SK-N-SH treated with all-trans-retinoic acid at 6 μM for 48 hours (cell line): ENCODE data around the gene GRIA3.

ENCODE experiments used
- ATAC-seq: fragments of 200-7000 bp; cut with Tn5 transposase; 3 replicates; pipeline ENCODE4 v1.9.1; 2020; ENCODE audit warnings: mild to moderate bottlenecking, moderate library complexity
- ARNTL ChIP-seq: fragments of 450-650 bp; formaldehyde crosslinking; IDR thresholded peaks from 2 replicates; pipeline ENCODE4 v1.5.0; 2020; ENCODE audit warnings: low read depth, mild to moderate bottlenecking, moderate library complexity, borderline replicate concordance
- BACH2 ChIP-seq: fragments of 250-450 bp; sonication (Bioruptor Pico); IDR thresholded peaks from 2 replicates; pipeline ENCODE4 v1.9.0; 2021; ENCODE audit warnings: mild to moderate bottlenecking, borderline replicate concordance
- CSDC2 ChIP-seq: fragments of 250-450 bp; sonication (Bioruptor Pico); IDR thresholded peaks from 2 replicates; pipeline ENCODE4 v1.5.0; 2020; ENCODE audit warnings: mild to moderate bottlenecking, moderate library complexity
- ESRRG ChIP-seq: fragments of 250-450 bp; sonication (Bioruptor Pico); IDR thresholded peaks from 2 replicates; pipeline ENCODE4 v1.6.1; 2021; ENCODE audit warnings: mild to moderate bottlenecking
- GLIS3 ChIP-seq: fragments of 250-450 bp; sonication (Bioruptor Pico); IDR thresholded peaks from 2 replicates; pipeline ENCODE4 v1.5.0; 2020; ENCODE audit warnings: mild to moderate bottlenecking, moderate library complexity
- ISL1 ChIP-seq: fragments of 250-450 bp; sonication (Bioruptor Pico); IDR thresholded peaks from 2 replicates; pipeline ENCODE4 v2.1.2; 2022; ENCODE audit warnings: mild to moderate bottlenecking, moderate library complexity
- OSR1 ChIP-seq: fragments of 250-450 bp; sonication (Bioruptor Pico); IDR thresholded peaks from 2 replicates; pipeline ENCODE4 v1.8.0; 2022; ENCODE audit warnings: moderate library complexity, mild to moderate bottlenecking, inconsistent platforms
- PPARA ChIP-seq: fragments of 250-450 bp; sonication (Bioruptor Pico); IDR thresholded peaks from 2 replicates; pipeline ENCODE4 v1.5.0; 2020; ENCODE audit warnings: mild to moderate bottlenecking, borderline replicate concordance
- RARB ChIP-seq: fragments of 250-450 bp; sonication (Bioruptor Pico); IDR thresholded peaks from 2 replicates; pipeline ENCODE4 v1.8.0; 2021; ENCODE audit warnings: mild to moderate bottlenecking, moderate library complexity
- SNAI2 ChIP-seq: fragments of 250-450 bp; sonication (Bioruptor Pico); IDR thresholded peaks from 2 replicates; pipeline ENCODE4 v1.5.0; 2020; ENCODE audit warnings: mild to moderate bottlenecking, moderate library complexity
- TOX ChIP-seq: fragments of 250-450 bp; sonication (Bioruptor Pico); IDR thresholded peaks from 2 replicates; pipeline ENCODE4 v1.8.0; 2021; ENCODE audit warnings: mild to moderate bottlenecking, moderate library complexity, borderline replicate concordance
- ZC3H10 ChIP-seq: fragments of 250-450 bp; sonication (Bioruptor Pico); IDR thresholded peaks from 2 replicates; pipeline ENCODE4 v1.5.1; 2021; ENCODE audit warnings: mild to moderate bottlenecking, moderate library complexity
- ZFP3 ChIP-seq: fragments of 250-450 bp; sonication (Bioruptor Pico); IDR thresholded peaks from 2 replicates; pipeline ENCODE4 v1.5.0; 2020; ENCODE audit warnings: mild to moderate bottlenecking, moderate library complexity
- ZFP30 ChIP-seq: fragments of 450-650 bp; formaldehyde crosslinking; IDR thresholded peaks from 2 replicates; pipeline ENCODE4 v1.5.0; 2022; ENCODE audit warnings: mild to moderate bottlenecking, moderate library complexity
- ZNF70 ChIP-seq: fragments of 450-650 bp; formaldehyde crosslinking; IDR thresholded peaks from 2 replicates; pipeline ENCODE4 v1.5.0; 2020; ENCODE audit warnings: mild to moderate bottlenecking, moderate library complexity
- ZNF8 ChIP-seq: fragments of 450-650 bp; formaldehyde crosslinking; IDR thresholded peaks from 2 replicates; pipeline ENCODE4 v1.5.0; 2020; ENCODE audit warnings: mild to moderate bottlenecking, moderate library complexity
- TF ChIP-seq, protein P1 (sequence below): fragments of 250-450 bp; sonication (Bioruptor Pico); IDR thresholded peaks from 2 replicates; pipeline ENCODE4 v1.8.0; 2020; ENCODE audit warnings: mild to moderate bottlenecking, moderate library complexity, borderline replicate concordance
- TF ChIP-seq, protein P2 (sequence below): fragments of 250-450 bp; sonication (Bioruptor Pico); IDR thresholded peaks from 2 replicates; pipeline ENCODE4 v1.5.1; 2020; ENCODE audit warnings: low read depth, mild to moderate bottlenecking, moderate library complexity
- TF ChIP-seq, protein P3 (sequence below): fragments of 250-450 bp; sonication (Bioruptor Pico); IDR thresholded peaks from 2 replicates; pipeline ENCODE4 v1.5.0; 2020; ENCODE audit warnings: mild to moderate bottlenecking, moderate library complexity
- TF ChIP-seq, protein P4 (sequence below): fragments of 250-450 bp; sonication (Bioruptor Pico); IDR thresholded peaks from 2 replicates; pipeline ENCODE4 v1.8.0; 2021; ENCODE audit warnings: low read depth, mild to moderate bottlenecking, moderate library complexity, borderline replicate concordance
- TF ChIP-seq, protein P5 (sequence below): fragments of 250-450 bp; sonication (Bioruptor Pico); IDR thresholded peaks from 2 replicates; pipeline ENCODE4 v1.5.1; 2021; ENCODE audit warnings: mild to moderate bottlenecking, moderate library complexity

GRIA3 gene

DNA sequence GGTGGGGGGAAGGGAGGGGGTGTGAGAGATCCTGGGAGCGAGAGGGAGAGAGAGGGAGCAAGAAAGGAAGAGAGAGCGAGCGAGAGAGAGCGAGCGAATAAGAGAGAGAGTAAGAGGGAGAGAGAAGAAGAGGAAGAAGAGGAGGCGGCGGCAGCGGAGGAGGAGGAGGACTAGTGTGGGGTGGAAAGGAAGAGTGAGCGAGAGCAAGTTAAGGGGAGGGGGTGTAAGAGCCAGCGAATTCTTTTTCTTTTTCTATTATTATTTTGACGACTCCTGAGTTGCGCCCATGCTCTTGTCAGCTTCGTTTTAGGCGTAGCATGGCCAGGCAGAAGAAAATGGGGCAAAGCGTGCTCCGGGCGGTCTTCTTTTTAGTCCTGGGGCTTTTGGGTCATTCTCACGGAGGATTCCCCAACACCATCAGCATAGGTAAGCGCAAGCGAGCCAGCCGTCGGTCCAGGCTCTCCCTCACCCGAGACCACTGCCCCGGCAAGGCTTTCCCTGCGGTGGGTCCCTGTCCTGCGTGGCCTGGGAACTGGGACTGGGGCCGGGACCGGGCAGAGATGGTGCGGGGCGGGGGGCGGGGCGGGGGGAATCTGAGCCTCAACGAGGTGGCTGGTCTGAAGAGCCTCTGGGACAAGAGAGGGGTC lies at the start of gene GRIA3:
GRIA3 (plus strand) TSS at position 60 of the 647 bp plus-strand sequence; CDS start at position 318, 258 bp downstream.
- TF ChIP-seq, protein P1, sequence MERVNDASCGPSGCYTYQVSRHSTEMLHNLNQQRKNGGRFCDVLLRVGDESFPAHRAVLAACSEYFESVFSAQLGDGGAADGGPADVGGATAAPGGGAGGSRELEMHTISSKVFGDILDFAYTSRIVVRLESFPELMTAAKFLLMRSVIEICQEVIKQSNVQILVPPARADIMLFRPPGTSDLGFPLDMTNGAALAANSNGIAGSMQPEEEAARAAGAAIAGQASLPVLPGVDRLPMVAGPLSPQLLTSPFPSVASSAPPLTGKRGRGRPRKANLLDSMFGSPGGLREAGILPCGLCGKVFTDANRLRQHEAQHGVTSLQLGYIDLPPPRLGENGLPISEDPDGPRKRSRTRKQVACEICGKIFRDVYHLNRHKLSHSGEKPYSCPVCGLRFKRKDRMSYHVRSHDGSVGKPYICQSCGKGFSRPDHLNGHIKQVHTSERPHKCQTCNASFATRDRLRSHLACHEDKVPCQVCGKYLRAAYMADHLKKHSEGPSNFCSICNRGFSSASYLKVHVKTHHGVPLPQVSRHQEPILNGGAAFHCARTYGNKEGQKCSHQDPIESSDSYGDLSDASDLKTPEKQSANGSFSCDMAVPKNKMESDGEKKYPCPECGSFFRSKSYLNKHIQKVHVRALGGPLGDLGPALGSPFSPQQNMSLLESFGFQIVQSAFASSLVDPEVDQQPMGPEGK (CRISPR knock-in tag) = no peak
- no peak for TF ChIP-seq CSDC2 (CRISPR knock-in tag)
- TF ChIP-seq PPARA (CRISPR knock-in tag) = no peak
- no peak for TF ChIP-seq BACH2 (CRISPR knock-in tag)
- no peak for TF ChIP-seq SNAI2 (CRISPR knock-in tag)
- peak; percentile 19; the same call in 1 of the 3 replicates for ATAC-seq

DNA sequence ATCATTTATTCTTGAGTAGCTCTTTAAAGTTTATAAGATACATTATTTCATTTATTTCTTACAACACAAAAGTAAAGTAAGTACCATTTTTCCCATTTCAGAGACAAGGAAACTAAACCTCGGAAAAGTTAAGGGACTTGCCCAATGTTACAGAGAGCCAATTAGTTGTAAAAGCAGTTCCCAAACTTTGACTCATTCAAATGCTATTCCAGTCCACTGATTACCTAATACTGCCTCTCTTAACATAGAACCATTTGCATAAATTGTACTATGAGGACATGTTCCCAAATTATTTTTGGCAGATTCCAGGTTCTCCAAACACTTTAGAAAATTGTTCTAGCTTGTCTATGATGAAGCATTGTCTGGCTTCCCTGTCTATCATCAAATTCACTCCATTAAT lies 45.6 kb upstream of the GRIA3 start:
- TF ChIP-seq ISL1 (CRISPR knock-in tag) (no peak), ZC3H10 (no peak), RARB (CRISPR knock-in tag) (no peak), ZNF8 (no peak), ARNTL (CRISPR knock-in tag) (no peak), ESRRG (CRISPR knock-in tag) (no peak), GLIS3 (CRISPR knock-in tag) (no peak), BACH2 (CRISPR knock-in tag) (no peak), OSR1 (CRISPR knock-in tag) (no peak), CSDC2 (CRISPR knock-in tag) (no peak), TOX (CRISPR knock-in tag) (no peak)
- TF ChIP-seq, protein P1 (CRISPR knock-in tag) = no peak
- TF ChIP-seq, protein P2, sequence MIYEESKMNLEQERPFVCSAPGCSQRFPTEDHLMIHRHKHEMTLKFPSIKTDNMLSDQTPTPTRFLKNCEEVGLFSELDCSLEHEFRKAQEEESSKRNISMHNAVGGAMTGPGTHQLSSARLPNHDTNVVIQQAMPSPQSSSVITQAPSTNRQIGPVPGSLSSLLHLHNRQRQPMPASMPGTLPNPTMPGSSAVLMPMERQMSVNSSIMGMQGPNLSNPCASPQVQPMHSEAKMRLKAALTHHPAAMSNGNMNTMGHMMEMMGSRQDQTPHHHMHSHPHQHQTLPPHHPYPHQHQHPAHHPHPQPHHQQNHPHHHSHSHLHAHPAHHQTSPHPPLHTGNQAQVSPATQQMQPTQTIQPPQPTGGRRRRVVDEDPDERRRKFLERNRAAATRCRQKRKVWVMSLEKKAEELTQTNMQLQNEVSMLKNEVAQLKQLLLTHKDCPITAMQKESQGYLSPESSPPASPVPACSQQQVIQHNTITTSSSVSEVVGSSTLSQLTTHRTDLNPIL = no peak
- TF ChIP-seq, protein P3, sequence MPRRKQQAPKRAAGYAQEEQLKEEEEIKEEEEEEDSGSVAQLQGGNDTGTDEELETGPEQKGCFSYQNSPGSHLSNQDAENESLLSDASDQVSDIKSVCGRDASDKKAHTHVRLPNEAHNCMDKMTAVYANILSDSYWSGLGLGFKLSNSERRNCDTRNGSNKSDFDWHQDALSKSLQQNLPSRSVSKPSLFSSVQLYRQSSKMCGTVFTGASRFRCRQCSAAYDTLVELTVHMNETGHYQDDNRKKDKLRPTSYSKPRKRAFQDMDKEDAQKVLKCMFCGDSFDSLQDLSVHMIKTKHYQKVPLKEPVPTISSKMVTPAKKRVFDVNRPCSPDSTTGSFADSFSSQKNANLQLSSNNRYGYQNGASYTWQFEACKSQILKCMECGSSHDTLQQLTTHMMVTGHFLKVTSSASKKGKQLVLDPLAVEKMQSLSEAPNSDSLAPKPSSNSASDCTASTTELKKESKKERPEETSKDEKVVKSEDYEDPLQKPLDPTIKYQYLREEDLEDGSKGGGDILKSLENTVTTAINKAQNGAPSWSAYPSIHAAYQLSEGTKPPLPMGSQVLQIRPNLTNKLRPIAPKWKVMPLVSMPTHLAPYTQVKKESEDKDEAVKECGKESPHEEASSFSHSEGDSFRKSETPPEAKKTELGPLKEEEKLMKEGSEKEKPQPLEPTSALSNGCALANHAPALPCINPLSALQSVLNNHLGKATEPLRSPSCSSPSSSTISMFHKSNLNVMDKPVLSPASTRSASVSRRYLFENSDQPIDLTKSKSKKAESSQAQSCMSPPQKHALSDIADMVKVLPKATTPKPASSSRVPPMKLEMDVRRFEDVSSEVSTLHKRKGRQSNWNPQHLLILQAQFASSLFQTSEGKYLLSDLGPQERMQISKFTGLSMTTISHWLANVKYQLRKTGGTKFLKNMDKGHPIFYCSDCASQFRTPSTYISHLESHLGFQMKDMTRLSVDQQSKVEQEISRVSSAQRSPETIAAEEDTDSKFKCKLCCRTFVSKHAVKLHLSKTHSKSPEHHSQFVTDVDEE (CRISPR knock-in tag) = no peak
- no peak for ATAC-seq

DNA sequence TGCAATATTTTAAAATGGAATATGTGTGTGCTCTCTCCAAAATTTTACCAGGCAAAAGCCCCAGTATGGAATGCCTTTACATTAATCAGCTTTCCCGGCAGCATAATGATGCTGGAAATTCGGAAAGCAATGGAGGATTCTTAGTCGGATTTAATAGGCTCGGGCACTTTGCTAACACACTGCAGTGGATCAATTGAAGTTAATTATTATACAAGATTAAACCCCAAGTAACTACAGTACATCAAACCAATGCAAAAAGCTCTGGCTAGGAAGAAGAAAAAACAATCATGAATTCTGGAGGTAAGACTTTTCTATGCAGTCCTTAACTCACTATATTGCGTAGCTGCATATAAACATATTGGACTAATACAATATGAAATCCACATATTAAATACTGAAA lies 43.6 kb upstream of the GRIA3 start:
- ATAC-seq = no peak
- TF ChIP-seq, protein P2 = no peak
- TF ChIP-seq RARB (CRISPR knock-in tag) (no peak), PPARA (CRISPR knock-in tag) (no peak), ZFP3 (no peak), ZNF8 (no peak), SNAI2 (CRISPR knock-in tag) (no peak), ZC3H10 (no peak), ARNTL (CRISPR knock-in tag) (no peak), ZNF70 (no peak), ZFP30 (CRISPR knock-in tag) (no peak), TOX (CRISPR knock-in tag) (no peak), GLIS3 (CRISPR knock-in tag) (no peak)
- TF ChIP-seq, protein P4, sequence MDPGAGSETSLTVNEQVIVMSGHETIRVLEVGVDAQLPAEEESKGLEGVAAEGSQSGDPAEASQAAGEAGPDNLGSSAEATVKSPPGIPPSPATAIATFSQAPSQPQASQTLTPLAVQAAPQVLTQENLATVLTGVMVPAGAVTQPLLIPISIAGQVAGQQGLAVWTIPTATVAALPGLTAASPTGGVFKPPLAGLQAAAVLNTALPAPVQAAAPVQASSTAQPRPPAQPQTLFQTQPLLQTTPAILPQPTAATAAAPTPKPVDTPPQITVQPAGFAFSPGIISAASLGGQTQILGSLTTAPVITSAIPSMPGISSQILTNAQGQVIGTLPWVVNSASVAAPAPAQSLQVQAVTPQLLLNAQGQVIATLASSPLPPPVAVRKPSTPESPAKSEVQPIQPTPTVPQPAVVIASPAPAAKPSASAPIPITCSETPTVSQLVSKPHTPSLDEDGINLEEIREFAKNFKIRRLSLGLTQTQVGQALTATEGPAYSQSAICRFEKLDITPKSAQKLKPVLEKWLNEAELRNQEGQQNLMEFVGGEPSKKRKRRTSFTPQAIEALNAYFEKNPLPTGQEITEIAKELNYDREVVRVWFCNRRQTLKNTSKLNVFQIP (CRISPR knock-in tag) = no peak
- TF ChIP-seq, protein P1 (CRISPR knock-in tag) = no peak
- TF ChIP-seq, protein P5, sequence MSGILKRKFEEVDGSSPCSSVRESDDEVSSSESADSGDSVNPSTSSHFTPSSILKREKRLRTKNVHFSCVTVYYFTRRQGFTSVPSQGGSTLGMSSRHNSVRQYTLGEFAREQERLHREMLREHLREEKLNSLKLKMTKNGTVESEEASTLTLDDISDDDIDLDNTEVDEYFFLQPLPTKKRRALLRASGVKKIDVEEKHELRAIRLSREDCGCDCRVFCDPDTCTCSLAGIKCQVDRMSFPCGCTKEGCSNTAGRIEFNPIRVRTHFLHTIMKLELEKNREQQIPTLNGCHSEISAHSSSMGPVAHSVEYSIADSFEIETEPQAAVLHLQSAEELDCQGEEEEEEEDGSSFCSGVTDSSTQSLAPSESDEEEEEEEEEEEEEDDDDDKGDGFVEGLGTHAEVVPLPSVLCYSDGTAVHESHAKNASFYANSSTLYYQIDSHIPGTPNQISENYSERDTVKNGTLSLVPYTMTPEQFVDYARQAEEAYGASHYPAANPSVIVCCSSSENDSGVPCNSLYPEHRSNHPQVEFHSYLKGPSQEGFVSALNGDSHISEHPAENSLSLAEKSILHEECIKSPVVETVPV (CRISPR knock-in tag) = no peak
